ENCODE data around the gene MREG. TPM values are rescaled to one million over a fixed set of nuclear protein-coding genes. Genes with fewer than 3 reads are reported as not detected.

The MREG gene
- total and polyA plus RNA-seq, 2 experiments from 2014 or later: 1.8 to 3.1 TPM

DNA sequence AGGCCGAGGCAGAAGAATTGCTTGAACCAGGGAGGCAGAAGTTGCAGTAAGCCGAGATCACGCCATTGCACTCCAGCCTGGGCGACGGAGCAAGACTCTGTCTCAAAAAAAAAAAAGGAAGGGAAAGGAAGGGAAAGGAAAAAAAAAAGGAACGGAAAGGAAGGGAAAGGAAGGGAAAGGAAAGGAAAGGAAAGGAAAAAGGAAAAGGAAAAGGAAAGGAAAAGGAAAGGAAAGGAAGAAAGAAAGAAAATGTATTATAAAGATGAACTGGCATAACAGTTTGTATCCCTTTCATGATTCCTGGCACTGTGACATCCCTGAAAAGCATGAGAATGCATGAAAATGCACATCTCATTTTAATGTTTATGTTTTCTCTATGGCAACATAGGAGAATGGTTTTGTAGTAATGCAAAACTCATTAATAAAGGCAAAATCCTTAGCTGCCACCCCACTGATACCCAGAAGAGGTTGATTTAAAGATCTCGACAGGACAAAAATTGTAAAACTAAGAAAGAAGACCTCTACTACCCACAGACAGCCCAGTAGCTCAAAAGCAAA is 11.5 kb upstream of the MREG start:
- no peak overlapping the region for H3K9ac ChIP-seq
- H3K27ac ChIP-seq: no peak overlapping the region
- 86 to 93% methylated on average over 4 to 7 of the region's 7 CpGs for WGBS, 2 experiments (ENCODE audit: low coverage in 1 of 2, low lambda C conversion rate in 2 of 2, missing lambda C conversion rate in 2 of 2)
- in situ Hi-C loops (cut with MboI): loop anchor here (5.0 kb wide), 1 partner anchor 73 kb away; no protein-coding TSS in a partner anchor
- no peak for DNase-seq
- H3K4me1 ChIP-seq (ENCODE audit: insufficient read depth): peaks cover 4% of the 10 kb centered on the region; the same call in 1 of the 2 replicates
- no peaks in the 10 kb centered on the region for H4K20me1 ChIP-seq (ENCODE audit: insufficient read depth)
- H3K27me3 ChIP-seq (replicated peaks; ENCODE audit: insufficient read depth): no peaks in the 10 kb centered on the region
- no peaks in the 10 kb centered on the region for H3K36me3 ChIP-seq (ENCODE audit: low read depth)
- H3K9me2 ChIP-seq (ENCODE audit: insufficient read depth): no peaks in the 10 kb centered on the region
- H3K79me2 ChIP-seq (ENCODE audit: insufficient read depth): no peaks in the 10 kb centered on the region
- H3K9me3 ChIP-seq (ENCODE audit: low read depth): no peaks in the 10 kb centered on the region
- TF ChIP-seq EZH2phosphoT487 (IDR thresholded peaks at IDR 0.05; ENCODE audit: insufficient read depth, low read depth) (no peak), EZH2 (IDR thresholded peaks at IDR 0.05; ENCODE audit: insufficient read depth, poor library complexity, severe bottlenecking) (no peak)
- no peaks in the 10 kb centered on the region for H3F3A ChIP-seq (ENCODE audit: insufficient read depth)
- no peak overlapping the region for H3K4me3 ChIP-seq
- H2AFZ ChIP-seq: no peak overlapping the region
- H3K4me2 ChIP-seq (ENCODE audit: unreplicated experiment): no peak overlapping the region

DNA sequence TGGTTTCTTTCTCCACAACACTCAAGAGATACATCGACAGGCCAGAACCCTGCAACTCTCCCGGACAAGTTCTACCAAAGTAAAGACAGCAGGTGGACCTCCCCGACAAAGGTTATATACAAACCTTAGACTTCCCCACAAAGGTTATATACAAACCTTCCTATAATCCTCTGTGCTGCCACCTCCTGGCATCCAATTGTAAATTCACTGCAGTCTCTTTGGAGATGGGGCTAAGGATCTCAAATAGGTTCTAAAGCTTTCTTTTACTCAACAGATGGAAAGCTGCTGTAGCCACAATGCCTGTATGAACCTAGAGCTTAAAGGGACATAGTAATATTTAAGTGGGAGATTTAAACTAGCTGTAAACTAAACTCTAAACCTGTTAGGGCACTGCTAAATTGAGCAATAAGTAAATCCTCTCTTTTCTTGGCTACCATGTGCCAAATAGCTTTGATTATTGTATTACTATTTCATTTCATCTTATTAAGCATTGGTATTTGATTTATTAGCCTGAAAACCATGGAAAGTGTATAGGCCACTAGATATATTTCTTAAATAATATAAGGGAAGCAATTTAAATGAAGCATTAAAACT is 9.8 kb upstream of the MREG start:
- no peaks in the 10 kb centered on the region for H3K4me1 ChIP-seq (ENCODE audit: insufficient read depth)
- WGBS, 2 experiments (ENCODE audit: low coverage in 1 of 2, low lambda C conversion rate in 2 of 2, missing lambda C conversion rate in 2 of 2): 33 to 39% methylated on average over 3 of the region's 3 CpGs
- H4K20me1 ChIP-seq (ENCODE audit: insufficient read depth): no peaks in the 10 kb centered on the region
- no peak overlapping the region for H3K4me2 ChIP-seq (ENCODE audit: unreplicated experiment)
- H3K36me3 ChIP-seq (ENCODE audit: low read depth): no peaks in the 10 kb centered on the region
- TF ChIP-seq EZH2phosphoT487 (IDR thresholded peaks at IDR 0.05; ENCODE audit: insufficient read depth, low read depth) (no peak), EZH2 (IDR thresholded peaks at IDR 0.05; ENCODE audit: insufficient read depth, poor library complexity, severe bottlenecking) (no peak)
- no peak overlapping the region for H3K27ac ChIP-seq
- H3K79me2 ChIP-seq (ENCODE audit: insufficient read depth): no peaks in the 10 kb centered on the region
- DNase-seq: peak; percentile 68
- no peaks in the 10 kb centered on the region for H3F3A ChIP-seq (ENCODE audit: insufficient read depth)
- no peak overlapping the region for H3K9ac ChIP-seq
- no peaks in the 10 kb centered on the region for H3K27me3 ChIP-seq (replicated peaks; ENCODE audit: insufficient read depth)
- no peaks in the 10 kb centered on the region for H3K9me3 ChIP-seq (ENCODE audit: low read depth)
- H3K9me2 ChIP-seq (ENCODE audit: insufficient read depth): no peaks in the 10 kb centered on the region
- no peak overlapping the region for H3K4me3 ChIP-seq
- in situ Hi-C loops (cut with MboI): loop anchor here (5.0 kb wide), 1 partner anchor 71 kb away; no protein-coding TSS in a partner anchor
- no peak overlapping the region for H2AFZ ChIP-seq

GRCh38 chr2:216021768-216022565 is 8.6 kb upstream of the MREG start:
- H3K9me2 ChIP-seq (ENCODE audit: insufficient read depth): no peaks in the 10 kb centered on the region
- 91 to 92% methylated on average over 7 of the region's 7 CpGs for WGBS, 2 experiments (ENCODE audit: low coverage in 1 of 2, low lambda C conversion rate in 2 of 2, missing lambda C conversion rate in 2 of 2)
- no peaks in the 10 kb centered on the region for H3K79me2 ChIP-seq (ENCODE audit: insufficient read depth)
- no peak overlapping the region for H2AFZ ChIP-seq
- no peaks in the 10 kb centered on the region for H3K27me3 ChIP-seq (replicated peaks; ENCODE audit: insufficient read depth)
- H3K4me2 ChIP-seq (ENCODE audit: unreplicated experiment): no peak overlapping the region
- in situ Hi-C loops (cut with MboI): loop anchor here (5.0 kb wide), 1 partner anchor 70 kb away; no protein-coding TSS in a partner anchor
- no peak overlapping the region for H3K4me3 ChIP-seq
- H3K9ac ChIP-seq: no peak overlapping the region
- H4K20me1 ChIP-seq (ENCODE audit: insufficient read depth): no peaks in the 10 kb centered on the region
- H3K4me1 ChIP-seq (ENCODE audit: insufficient read depth): no peaks in the 10 kb centered on the region
- TF ChIP-seq EZH2phosphoT487 (IDR thresholded peaks at IDR 0.05; ENCODE audit: insufficient read depth, low read depth) (no peak), EZH2 (IDR thresholded peaks at IDR 0.05; ENCODE audit: insufficient read depth, poor library complexity, severe bottlenecking) (no peak)
- H3K9me3 ChIP-seq (ENCODE audit: low read depth): no peaks in the 10 kb centered on the region
- DNase-seq: peak; percentile 10
- H3F3A ChIP-seq (ENCODE audit: insufficient read depth): no peaks in the 10 kb centered on the region
- H3K27ac ChIP-seq: no peak overlapping the region
- H3K36me3 ChIP-seq (ENCODE audit: low read depth): no peaks in the 10 kb centered on the region

- no peaks in the 10 kb centered on the region for H3K9me2 ChIP-seq (ENCODE audit: insufficient read depth)
- no peak for DNase-seq
- H3K27ac ChIP-seq: no peak overlapping the region
- no peaks in the 10 kb centered on the region for H3F3A ChIP-seq (ENCODE audit: insufficient read depth)
- no peak overlapping the region for H3K9ac ChIP-seq
- H3K4me2 ChIP-seq (ENCODE audit: unreplicated experiment): no peak overlapping the region
- TF ChIP-seq EZH2phosphoT487 (IDR thresholded peaks at IDR 0.05; ENCODE audit: insufficient read depth, low read depth) (no peak), EZH2 (IDR thresholded peaks at IDR 0.05; ENCODE audit: insufficient read depth, poor library complexity, severe bottlenecking) (no peak)
- no peak overlapping the region for H3K4me3 ChIP-seq
- no peaks in the 10 kb centered on the region for H3K4me1 ChIP-seq (ENCODE audit: insufficient read depth)
- H3K27me3 ChIP-seq (replicated peaks; ENCODE audit: insufficient read depth): no peaks in the 10 kb centered on the region
- no peaks in the 10 kb centered on the region for H3K79me2 ChIP-seq (ENCODE audit: insufficient read depth)
- no peak overlapping the region for H2AFZ ChIP-seq
- no peaks in the 10 kb centered on the region for H3K36me3 ChIP-seq (ENCODE audit: low read depth)
- no peaks in the 10 kb centered on the region for H3K9me3 ChIP-seq (ENCODE audit: low read depth)
- 86 to 88% methylated on average over 3 of the region's 3 CpGs for WGBS, 2 experiments (ENCODE audit: low coverage in 1 of 2, low lambda C conversion rate in 2 of 2, missing lambda C conversion rate in 2 of 2)
- in situ Hi-C loops (cut with MboI): no loop called here
- H4K20me1 ChIP-seq (ENCODE audit: insufficient read depth): no peaks in the 10 kb centered on the region
Measured at GRCh38 chr2:216018709-216019108, 5.4 kb upstream of the MREG start.
